Ascending aorta (tissue), 2 donors: ENCODE results near the gene MCC. TPM values are rescaled to one million over a fixed set of nuclear protein-coding genes. Genes with fewer than 3 reads are reported as not detected.

Experiments used
- DNase-seq, 2 donors: peaks; one replicate each; pipeline ENCODE4 v3.0.0-alpha.2; 2019; ENCODE audit warnings: low spot score in 2 of 2
- H3K27ac ChIP-seq, 2 donors: fragments of 200-600 bp; sonication (generic); one replicate each; pipeline ENCODE4 v1.5.1; 2016 to 2017; ENCODE audit warnings: mild to moderate bottlenecking in 1 of 2
- H3K27me3 ChIP-seq: fragments of 200-600 bp; sonication (generic); one replicate; pipeline ENCODE4 v1.5.1; 2017
- H3K36me3 ChIP-seq, 2 donors: fragments of 200-600 bp; sonication (generic); one replicate each; pipeline ENCODE4 v1.5.1; 2016
- H3K4me1 ChIP-seq, 2 donors: fragments of 200-600 bp; sonication (generic); one replicate each; pipeline ENCODE4 v1.5.1; 2016 to 2017; ENCODE audit warnings: mild to moderate bottlenecking in 1 of 2
- H3K4me3 ChIP-seq, 2 donors: fragments of 200-600 bp; sonication (generic); one replicate each; pipeline ENCODE4 v1.5.1; 2016 to 2017; ENCODE audit warnings: mild to moderate bottlenecking in 1 of 2
- H3K9me3 ChIP-seq, 2 donors: fragments of 200-600 bp; sonication (generic); one replicate each; pipeline ENCODE4 v1.5.1; 2016
- intact Hi-C: fragments of 100-400 bp; cut with DNase I; formaldehyde crosslinking; loops from one replicate; pipeline ENCODE4 v1.15.1; 2023
- total RNA-seq: library from RNA; depleted of rRNA; stranded (reverse); fragments of >200 nt; gene quantifications from one replicate; pipeline ENCODE4 v1.1.0, GENCODE V29; 2016
- TF ChIP-seq, protein P1 (sequence below), 3 experiments: fragments of 200-600 bp in 2 of 3; fragments of 450-650 bp in 1 of 3; sonication (generic) in 2 of 3; IDR thresholded peaks; one replicate each; pipeline ENCODE4 v1.5.1; 2016 to 2019; ENCODE audit warnings: antibody characterized with exemption in 3 of 3, mild to moderate bottlenecking in 1 of 3, moderate library complexity in 1 of 3

Gene MCC
- total RNA-seq, 1 donor from 2014 or later: 67.9 TPM

DNA sequence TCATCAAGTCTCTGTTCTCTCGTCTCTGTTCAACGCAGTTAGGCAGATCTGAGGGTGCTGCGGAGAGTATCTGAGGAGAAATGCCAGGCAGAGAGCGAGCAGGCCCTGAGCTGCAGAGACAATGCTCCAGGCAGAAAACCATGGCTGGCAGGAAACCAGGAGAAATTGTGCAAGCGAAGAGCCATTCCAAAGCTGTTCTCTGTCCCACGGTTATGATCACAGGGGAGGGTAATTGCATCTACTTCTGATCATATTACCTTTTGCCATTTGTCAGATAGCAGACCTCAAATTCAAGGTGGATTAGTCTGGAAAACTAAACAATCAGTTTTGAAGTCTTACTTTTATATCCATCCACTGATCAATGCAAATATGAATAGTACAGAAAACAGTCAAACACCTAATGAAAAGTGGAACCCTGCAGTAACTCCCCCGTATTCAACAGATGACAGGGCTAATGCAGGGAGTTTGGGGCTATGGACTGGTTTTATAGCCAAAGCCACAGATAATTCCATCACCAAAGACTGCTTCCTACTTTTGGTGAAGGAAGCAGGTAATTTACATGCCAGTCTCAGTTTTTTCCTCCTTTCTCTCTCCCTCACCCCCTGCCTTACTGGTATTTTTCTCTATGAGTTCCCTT is 283.6 kb downstream of the MCC start:
- Histone ChIP-seq H3K27ac (no peak overlapping the region), H3K27me3 (no peaks in the 10 kb centered on the region), H3K4me3 (no peak overlapping the region), H3K36me3 (no peaks in the 10 kb centered on the region), H3K4me1 (no peaks in the 10 kb centered on the region), H3K9me3 (no peaks in the 10 kb centered on the region)
- intact Hi-C loops: no loop called here
- DNase-seq: no peak
- TF ChIP-seq, protein P1, sequence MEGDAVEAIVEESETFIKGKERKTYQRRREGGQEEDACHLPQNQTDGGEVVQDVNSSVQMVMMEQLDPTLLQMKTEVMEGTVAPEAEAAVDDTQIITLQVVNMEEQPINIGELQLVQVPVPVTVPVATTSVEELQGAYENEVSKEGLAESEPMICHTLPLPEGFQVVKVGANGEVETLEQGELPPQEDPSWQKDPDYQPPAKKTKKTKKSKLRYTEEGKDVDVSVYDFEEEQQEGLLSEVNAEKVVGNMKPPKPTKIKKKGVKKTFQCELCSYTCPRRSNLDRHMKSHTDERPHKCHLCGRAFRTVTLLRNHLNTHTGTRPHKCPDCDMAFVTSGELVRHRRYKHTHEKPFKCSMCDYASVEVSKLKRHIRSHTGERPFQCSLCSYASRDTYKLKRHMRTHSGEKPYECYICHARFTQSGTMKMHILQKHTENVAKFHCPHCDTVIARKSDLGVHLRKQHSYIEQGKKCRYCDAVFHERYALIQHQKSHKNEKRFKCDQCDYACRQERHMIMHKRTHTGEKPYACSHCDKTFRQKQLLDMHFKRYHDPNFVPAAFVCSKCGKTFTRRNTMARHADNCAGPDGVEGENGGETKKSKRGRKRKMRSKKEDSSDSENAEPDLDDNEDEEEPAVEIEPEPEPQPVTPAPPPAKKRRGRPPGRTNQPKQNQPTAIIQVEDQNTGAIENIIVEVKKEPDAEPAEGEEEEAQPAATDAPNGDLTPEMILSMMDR (IDR thresholded peaks at IDR 0.05): no peak

DNA sequence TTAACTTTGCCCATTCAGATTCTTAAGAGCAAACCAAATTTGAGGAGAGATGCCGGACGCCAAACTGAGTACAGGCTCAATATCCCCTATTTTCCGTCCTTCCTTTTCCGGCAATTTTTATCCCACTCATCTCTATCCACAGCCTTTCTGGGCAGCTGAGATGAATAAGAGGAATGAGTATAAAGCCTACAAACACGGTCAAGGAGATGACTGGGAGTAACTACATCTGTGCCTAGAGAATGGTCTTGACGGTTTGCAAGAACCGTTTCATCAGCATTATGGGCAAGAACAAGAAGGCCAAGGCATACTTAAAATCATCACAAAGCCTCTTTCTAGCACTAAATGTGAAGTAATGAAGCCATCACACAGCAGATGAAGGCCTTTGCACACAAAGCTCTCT is 284.3 kb downstream of the MCC start:
- intact Hi-C loops: no loop called here
- H3K27me3 ChIP-seq: no peaks in the 10 kb centered on the region
- H3K4me1 ChIP-seq: no peaks in the 10 kb centered on the region
- TF ChIP-seq, protein P1 (IDR thresholded peaks at IDR 0.05): no peak
- DNase-seq: no peak
- H3K36me3 ChIP-seq: no peaks in the 10 kb centered on the region
- H3K27ac ChIP-seq: no peak overlapping the region
- no peaks in the 10 kb centered on the region for H3K9me3 ChIP-seq
- H3K4me3 ChIP-seq: no peak overlapping the region

DNA sequence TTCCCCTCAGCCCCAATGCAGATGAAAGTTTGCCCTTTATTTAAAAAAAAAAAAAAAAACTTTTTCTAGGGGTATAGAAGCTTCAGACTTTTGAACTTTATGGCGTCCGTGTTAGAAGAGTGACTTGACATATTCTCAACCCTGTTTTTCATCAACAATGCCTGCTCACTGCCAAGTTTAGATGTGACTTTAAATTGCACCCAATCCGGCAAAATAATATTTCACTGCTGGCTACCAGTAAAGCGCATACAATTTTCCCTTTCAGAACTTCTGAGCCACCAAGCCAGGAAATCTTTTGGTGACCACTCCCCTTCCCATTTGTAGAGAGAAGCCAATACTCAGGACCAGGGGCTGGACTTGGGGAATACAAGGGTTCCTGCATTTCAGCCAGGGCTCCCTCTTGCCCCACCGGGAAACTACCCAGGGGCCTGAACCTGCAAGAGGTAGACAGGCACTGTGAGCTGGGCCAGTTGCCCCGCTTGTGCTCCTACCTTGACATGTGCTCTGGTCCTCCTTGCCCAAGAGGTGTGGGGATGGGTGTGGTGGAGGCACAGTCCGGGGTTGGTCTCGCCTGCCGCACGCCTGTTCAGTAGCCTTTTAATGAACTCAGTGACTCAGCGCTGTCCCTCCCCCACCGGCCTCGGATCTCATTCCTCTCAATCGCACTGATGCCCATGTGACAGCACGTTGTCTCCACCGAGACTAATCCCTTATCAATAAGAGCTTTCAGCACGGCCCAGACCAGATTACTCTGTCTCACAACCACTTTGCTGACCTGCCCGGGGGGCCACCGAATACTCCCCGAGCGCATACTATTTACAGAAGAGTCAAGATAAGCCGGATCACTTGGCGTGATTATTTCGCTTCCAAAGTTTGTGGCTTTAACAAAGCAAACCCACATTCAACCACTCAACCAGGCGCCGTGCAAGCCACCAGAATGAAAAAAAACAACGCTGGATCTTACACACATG is 285.2 kb downstream of the MCC start:
- TF ChIP-seq, protein P1 (IDR thresholded peaks at IDR 0.05): no peak
- no peak overlapping the region for H3K4me3 ChIP-seq
- no peaks in the 10 kb centered on the region for H3K36me3 ChIP-seq
- no peaks in the 10 kb centered on the region for H3K9me3 ChIP-seq
- intact Hi-C loops: no loop called here
- no peaks in the 10 kb centered on the region for H3K27me3 ChIP-seq
- DNase-seq: no peak
- H3K27ac ChIP-seq: no peak overlapping the region
- no peaks in the 10 kb centered on the region for H3K4me1 ChIP-seq

DNA sequence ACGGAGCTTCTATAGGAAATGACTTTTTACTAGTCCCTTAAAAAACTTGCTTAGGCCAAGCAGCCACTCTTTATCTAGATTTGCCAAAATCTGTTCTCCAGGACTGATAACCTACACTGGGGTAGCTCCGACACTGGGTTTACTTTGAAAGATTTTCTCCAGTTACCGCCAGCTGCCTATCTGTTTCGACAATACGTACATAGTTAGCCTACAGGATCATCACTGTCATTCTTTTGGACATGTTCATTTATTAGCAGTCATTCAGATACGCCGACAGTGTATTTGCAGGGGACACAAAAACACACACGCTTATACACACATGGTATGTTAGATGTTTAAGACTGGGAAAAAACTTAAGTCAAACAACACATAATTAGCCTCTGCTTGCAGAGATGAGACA is 286.0 kb downstream of the MCC start:
- Histone ChIP-seq H3K27ac (no peak overlapping the region), H3K4me1 (no peaks in the 10 kb centered on the region), H3K4me3 (no peak overlapping the region), H3K36me3 (no peaks in the 10 kb centered on the region), H3K9me3 (no peaks in the 10 kb centered on the region), H3K27me3 (no peaks in the 10 kb centered on the region)
- TF ChIP-seq, protein P1 (IDR thresholded peaks at IDR 0.05): no peak
- intact Hi-C loops: no loop called here
- DNase-seq: no peak

DNA sequence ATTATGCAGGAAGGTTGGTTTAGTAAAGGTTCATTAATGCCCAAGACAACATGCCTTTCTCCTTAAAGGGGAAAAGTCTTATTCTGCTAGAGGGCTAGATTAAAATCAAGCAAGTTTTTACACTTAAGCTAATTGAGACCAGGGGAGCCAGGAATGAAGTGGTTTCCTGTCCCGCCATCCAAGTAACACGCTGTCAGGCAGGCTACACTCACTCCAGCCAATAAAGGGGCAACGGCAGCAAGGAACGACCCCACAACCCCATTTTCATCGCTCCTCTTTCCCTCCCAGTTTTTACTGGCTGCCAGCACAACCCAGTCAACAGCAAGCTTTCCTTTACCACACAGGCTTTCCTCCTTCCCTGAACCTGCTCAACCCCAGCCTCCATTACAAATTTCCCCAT is 286.5 kb downstream of the MCC start:
- Histone ChIP-seq H3K27me3 (no peaks in the 10 kb centered on the region), H3K9me3 (no peaks in the 10 kb centered on the region), H3K27ac (no peak overlapping the region), H3K4me1 (no peaks in the 10 kb centered on the region), H3K36me3 (no peaks in the 10 kb centered on the region), H3K4me3 (no peak overlapping the region)
- DNase-seq: no peak
- intact Hi-C loops: no loop called here
- TF ChIP-seq, protein P1 (IDR thresholded peaks at IDR 0.05): no peak
